Amniotic stem cell (primary cell): ENCODE data around the gene CLEC3A.
"Not testable (repeated sequence)": the region's sequence is repeated elsewhere in the genome, so short reads cannot be mapped to it uniquely, and the experiment has no call there.

Experiments used
- DNase-seq: peaks from one replicate; lab custom pipeline; 2025; lab: John Stamatoyannopoulos, UW

CLEC3A gene

DNA sequence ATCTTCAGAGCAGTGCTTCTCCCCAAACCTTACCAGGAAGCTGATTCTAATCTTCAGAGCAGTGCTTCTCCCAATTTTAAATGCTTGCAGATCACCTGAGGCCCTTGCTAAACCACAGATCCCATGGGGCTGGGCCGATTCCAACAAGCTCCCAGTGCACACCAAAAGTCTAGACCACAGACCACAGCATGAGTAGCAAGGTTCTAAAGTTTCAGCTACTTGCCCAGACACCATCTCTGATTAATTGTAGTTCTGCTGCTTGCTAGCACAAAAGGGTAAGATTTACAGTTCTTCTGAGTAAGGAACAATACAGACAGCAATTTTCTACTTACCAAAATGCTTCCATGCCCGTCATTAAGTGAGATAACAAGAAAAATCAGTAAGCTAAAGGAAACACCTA is 12.2 kb downstream of the CLEC3A start:
- DNase-seq = no peak

DNA sequence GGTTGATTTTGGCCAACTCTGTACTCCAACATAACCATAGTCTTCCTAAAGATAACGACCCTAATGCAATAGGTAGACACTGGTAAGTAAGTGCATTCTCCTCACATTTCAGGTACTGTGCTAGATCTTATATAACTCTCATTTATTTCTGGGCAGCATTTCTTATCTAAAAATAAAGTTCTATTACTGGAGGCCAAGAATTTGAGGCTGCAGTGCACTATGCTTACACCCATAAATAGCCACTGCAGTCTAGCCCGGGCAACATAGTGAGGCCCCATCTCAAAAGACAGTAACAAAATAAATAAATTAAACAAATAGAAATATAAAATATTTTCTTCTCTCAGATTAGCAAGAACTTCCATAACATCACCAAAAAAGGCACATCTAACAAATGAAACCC is 12.7 kb downstream of the CLEC3A start:
- no peak for DNase-seq

DNA sequence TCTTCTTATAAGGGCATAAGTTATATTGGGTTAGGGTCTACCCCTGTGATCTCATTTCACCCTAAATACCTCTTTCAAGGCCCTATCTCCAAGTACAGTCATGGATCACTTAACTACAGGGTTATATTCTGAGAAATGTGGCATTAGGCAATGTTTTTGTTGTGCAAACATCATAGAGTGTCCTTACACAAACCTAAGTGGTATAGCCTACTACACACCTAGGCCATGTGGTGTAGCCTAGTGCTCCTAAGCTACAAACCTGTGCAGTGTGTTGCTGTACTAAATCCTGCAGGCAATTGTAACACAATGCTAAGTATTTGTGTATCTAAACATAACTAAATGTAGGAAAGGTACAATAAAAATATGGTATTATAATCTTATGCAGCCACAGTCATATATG is 18.0 kb downstream of the CLEC3A start:
- no peak for DNase-seq

DNA sequence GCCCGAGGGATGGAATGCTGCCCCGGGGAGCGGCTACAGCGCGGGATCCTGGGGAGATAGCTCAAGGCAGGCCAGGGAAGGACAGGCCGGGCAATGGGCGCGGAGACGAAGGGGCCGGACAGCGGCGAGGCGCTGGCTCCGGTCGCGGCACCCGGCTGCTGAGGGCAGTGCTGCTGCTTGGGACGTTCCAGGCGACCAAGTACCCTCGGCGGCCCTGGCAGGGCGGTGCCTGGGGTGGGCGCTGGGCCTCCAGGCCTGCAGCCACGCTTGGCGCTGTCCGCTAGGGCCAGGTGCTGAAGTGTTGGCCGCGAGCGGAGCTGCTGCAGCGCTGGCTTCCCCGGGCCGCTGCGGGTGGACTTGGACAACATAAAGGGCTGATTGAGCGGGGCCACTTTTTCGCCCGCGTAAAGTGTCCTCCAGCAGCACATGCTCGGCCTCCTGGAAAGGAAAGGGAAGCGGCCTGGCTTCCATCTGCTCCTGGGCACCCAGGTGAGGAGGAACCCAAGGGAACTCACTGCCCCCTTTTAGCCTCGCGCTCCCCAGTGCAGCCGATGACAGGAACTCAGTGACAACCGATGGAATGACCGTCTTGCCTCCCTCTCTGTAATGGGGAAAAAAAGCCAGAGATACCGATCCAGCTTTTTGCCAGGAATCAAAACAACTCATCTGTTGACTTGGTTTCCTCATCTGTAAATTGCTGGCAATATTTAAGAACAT is 23.7 kb downstream of the CLEC3A start:
- no peak for DNase-seq

DNA sequence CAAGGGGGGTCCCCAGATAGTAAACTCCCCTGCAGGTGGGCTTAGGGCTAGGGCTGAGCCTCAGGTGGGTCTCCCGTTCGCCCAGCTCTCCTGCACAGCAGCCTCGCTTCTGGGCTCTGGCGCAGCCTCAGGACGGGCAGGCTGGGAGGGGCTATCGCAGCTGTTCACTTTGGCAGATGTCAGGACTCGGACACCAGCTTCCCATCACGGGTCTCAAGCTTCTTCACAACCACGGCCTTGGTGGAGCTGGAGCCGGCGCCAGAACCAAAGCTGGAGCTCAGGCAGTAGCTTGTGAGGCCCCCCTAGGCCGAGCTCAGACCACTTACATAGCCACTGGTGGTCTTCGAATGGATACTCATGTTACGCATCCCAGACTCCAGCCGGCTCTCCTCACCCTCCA is 26.0 kb downstream of the CLEC3A start:
- no peak for DNase-seq

DNA sequence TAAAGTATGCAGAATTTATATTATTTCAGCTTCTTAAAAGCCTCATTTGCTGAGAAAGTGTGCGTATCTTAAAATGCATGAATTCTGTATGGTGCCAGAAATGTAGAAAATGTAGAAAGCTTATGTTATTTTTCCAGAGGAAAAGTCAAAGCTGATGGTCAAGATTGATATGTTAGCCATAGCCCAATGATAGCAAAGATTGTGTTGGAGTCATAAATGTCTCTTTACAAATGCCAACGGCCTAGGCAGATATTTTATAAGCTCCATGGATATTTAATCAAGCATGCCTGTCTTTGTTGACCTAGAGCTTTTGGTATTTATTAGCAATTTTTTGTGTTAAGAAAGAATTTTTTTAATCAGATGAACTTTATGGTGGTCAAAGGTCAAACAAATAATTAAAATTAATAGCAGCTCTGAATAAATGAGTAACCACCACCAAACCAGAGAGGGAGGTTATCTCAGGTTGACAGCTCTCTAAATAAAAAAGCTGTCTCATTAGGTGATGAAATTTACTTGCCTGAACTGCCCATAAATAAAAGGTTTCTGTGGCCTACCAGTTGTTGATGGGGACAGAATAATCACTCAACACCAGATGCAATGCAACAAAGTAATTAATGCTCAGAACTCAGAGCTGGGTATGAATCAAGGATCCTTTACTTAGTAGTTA is 28.5 kb downstream of the CLEC3A start:
- DNase-seq = no peak

DNA sequence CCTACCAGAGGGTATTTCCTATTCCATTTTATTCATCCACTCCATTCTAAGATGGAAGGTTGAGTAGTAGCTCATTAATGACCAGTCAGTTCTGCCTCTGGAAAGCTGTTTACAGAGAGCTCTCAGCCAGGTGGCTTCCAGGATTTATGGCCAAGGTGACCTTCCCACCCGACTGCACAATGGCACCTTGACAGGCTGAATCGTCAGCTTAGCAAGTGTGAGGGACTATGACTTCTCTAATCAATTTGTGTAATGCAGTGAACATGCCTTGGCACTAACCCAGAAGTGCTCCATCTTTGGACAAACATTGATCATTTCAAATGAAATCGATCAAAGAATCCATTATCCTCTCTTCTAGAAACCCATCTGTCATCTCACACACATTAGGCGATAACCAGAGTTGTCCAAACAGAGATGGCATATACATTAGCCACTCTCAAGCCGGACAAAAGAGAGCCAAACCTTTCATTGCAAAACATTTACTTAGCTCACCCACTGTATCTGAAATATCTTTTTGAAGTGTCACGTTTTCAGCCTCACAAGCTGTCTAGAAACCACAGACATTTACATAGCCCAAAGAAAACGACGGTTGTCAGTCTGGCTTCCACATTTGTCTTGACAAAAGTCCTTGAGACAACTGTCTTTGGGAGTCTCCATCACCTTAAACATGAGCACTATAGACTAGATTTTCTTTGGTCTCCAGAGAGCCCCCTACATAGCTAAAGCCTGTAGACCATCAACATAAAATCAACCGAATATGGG is 35.6 kb downstream of the CLEC3A start:
- no peak for DNase-seq

DNA sequence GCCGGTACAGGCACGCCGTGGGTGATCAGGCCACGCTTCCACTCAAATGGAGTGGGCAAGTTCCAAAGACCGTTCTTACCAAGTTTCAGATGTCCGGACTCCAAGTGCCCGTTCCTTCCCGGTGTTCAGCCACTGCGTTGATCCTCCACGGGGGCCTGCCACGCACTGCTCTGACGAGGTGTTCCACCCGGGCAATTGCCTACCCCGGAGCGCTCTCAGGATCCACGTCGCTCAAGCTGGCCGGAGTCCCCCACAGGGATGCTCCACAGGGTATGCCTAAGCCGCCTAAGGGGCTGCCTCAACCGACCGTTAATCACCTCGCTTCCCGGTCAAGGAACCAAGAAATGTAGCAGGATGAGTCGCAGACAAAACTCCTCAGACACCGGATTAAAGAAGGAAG is 37.5 kb downstream of the CLEC3A start:
- not testable (repeated sequence) for DNase-seq

DNA sequence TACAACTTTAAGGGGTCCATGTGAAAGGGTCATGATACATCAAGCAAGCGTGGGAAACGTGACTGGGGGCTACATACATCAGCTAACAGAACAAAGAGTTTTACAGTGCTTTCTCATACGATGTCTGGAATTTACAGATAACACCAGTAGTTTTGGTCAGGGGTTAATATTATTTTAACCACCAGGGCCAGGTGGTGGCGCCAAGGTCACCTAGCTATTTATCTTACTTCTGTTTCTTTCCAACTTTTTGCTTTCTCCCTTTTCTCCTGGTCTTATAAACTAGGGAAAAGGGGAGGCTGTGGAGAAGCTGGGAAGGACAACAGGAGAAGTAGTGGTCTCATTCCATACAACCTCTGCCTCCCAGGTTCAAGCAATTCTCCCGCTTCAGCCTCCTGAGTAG is 37.9 kb downstream of the CLEC3A start:
- no peak for DNase-seq

DNA sequence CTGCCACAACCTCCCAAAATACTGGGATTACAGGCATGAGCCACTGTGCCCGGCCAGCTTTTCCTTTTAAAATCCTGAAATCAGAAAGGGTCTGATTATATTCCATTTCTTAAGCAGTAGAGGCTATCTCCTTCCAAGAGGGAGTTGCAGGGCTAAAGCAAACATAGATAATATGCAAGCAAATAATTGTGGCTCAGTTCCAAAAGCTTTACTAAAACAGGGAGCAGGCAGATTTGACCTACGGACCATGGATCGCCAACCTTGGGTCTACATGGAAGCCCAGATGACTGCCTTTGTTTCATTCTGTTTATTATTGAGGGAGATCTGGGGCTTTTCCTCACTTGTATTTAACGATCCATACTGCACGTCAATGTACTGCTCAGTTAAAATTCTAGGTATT is 38.5 kb downstream of the CLEC3A start:
- no peak for DNase-seq

DNA sequence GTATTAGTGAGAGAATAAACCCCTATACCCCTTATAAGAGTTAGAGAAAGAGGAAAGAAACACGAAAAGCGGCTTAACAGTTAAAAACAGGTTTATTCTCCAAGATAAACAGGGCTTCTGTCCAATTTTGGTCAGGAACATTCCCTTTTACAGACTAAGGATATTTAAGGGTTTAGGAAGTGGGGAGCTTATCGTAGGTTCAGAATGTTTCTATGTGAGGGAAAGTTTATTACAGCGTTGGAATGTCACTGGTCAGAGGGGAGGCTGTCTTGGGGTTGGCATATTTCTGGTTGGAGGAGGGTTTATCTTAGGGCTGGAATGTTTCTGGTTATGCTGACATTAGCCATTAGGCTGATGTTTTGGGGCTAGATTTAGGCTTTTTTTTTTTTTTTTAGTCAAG is 43.0 kb downstream of the CLEC3A start:
- DNase-seq = no peak

DNA sequence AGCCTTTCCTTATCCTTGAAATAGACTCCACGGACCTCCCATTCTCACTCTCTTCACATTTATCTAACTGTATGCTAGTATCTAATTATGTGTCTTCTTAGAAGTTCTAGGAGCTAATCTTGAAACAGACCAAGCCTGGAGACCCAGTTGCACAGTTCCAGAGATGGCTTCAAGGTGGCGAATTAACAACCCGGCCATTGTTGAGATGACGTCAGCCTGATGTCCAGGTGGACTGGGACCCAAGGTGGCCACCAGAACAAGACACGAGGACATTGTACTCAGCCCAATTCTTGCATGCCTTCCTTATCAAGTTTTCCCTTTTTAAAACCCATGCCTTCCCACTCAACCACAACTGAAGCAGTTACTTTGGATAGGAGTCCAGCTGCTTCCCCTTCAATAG is 47.6 kb downstream of the CLEC3A start:
- DNase-seq = no peak

DNA sequence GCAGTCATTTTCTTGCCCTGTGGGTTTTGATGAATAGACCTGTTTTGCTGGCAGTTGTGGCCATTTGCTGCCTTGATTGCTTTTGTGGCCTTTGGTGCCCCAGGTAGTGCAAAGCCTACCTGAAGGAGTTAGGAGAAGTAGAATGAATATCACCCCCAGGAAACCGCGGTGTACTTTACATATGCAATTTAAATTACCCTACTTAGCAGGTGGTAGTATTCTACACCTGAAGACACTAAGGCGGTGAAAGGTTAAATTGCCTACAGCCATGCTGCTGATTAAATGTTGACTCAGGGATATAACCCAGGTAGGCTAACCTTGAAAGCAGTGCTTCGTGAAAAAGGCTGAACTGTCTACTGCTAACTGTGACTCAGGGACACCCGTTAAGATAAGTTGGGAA is 49.9 kb downstream of the CLEC3A start:
- DNase-seq = no peak

DNA sequence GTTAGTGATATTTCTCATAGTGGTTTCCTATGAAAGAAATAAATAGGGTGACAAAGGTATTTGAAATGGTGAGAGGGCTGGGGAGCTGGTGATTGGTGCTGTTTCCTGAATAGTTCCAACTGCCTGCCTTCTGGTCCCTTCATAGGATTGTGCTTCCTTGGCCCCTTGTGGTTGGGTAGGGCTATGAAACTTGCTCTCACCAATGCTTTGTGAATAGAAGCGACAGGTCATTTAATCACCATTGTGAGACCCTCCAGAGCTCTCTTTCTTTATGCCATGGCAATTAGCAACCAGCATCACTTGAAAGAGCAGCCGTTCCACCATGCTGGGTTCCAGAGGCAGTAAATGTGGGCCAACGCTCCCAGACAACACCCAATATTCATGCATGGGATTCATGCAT is 53.5 kb downstream of the CLEC3A start:
- no peak for DNase-seq

DNA sequence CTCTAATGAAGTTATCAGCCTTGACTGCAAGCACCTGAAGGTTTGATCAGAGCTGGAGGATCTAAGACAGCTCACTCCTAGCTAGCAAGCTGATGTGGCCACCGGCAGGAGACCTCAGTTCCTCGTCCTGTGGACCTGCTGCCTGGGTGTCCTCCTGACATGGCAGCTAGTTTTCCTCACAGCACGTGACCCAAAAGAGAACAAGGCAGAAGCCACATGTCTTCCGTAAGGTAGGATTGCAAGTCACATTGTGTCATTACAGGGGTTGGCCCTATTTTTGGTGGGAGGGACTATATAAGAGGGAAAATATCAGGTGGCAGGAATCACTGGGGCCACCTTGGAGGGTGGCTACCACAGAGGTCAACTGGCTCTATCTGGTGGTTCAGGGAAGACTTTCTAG is 59.0 kb downstream of the CLEC3A start:
- no peak for DNase-seq
